ENCODE data around the gene DTHD1.

Gene DTHD1

DNA sequence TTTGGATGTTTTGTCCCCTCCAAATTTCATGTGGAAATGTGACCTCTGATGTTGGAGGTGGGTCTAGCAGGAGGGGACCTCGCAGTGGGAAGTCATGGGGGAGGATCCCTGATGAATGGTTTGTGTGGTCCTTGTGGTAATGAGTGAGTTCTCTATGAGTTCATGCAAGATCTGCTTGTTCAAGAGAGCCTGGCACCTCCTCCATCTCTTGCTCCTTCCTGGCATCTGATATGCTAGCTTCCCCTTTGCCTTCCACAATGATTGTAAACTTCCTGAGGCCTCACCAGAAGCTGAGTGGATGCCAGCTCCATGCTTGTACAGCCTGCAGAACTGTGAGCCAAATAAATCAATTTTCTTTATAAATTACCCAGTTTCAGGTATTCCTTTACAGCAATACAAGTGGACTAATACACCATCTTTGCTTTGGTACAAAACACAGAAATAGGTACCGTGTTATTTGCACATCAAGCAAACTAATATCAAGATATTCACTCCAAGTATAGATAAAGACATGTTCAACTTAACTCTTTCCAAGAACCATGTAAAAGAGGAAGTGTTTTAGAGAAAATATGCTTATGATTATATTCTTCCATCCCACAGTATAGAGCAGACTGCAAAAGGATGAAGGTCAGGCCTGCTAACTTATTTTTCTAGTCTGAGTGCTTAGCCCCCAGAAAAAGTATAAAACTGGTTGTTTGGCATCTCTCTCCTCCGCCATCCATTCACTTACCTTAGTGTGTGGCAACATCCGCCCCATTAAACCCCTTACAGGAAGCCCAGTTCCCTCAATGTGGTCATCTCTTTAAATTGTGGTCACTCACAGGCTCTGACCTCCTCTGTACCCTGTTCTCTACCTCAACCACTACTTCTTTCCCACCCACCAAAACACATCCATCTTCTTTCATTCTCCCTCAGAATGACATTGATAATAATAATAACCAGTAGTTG lies 43.8 kb upstream of the DTHD1 start:
- DNase-seq: no peak
- Histone ChIP-seq H3K79me2 (ENCODE audit: control insufficient read depth, insufficient read depth, low read length, poor library complexity) (no peaks in the 10 kb centered on the region), H3K9me3 (ENCODE audit: insufficient read depth, low read depth, low read length) (no peaks in the 10 kb centered on the region), H3K79me1 (ENCODE audit: low read length) (no peaks in the 10 kb centered on the region), H3K23ac (ENCODE audit: low read length) (no peak overlapping the region), H2AFZ (ENCODE audit: insufficient read depth, low read length, poor library complexity) (no peak overlapping the region), H2BK5ac (ENCODE audit: low read depth, low read length, poor library complexity) (no peak overlapping the region), H3K14ac (ENCODE audit: low read length) (no peak overlapping the region), H3K27ac (ENCODE audit: low read depth, low read length) (no peak overlapping the region), H2AK5ac (ENCODE audit: low read length) (no peak overlapping the region), H3K4me2 (ENCODE audit: low read length) (no peak overlapping the region), H3K9ac (ENCODE audit: low read length) (no peak overlapping the region), H2BK120ac (ENCODE audit: insufficient read depth, low read length, poor library complexity) (no peak overlapping the region), H3K4me3 (ENCODE audit: low read depth, low read length) (no peak overlapping the region), H3K27me3 (ENCODE audit: insufficient read depth, low read length) (no peaks in the 10 kb centered on the region), H3K18ac (ENCODE audit: low read length) (no peak overlapping the region), H4K8ac (ENCODE audit: low read depth, low read length) (no peak overlapping the region), H3K4ac (ENCODE audit: low read depth, low read length) (no peak overlapping the region), H4K12ac (ENCODE audit: low read depth, low read length) (no peak overlapping the region), H3K4me1 (ENCODE audit: control insufficient read depth in 1 of 2, insufficient read depth in 2 of 2, low read length in 2 of 2) (no peaks in the 10 kb centered on the region), H2BK12ac (ENCODE audit: low read length) (no peak overlapping the region), H4K91ac (ENCODE audit: low read depth, low read length) (no peak overlapping the region), H3K36me3 (ENCODE audit: control insufficient read depth in 1 of 2, insufficient read depth in 2 of 2, low read length in 2 of 2) (no peaks in the 10 kb centered on the region)
- WGBS (ENCODE audit: extremely low coverage, insufficient coverage, insufficient read length): no CpG with 5 or more reads among the region's 4 CpGs

DNA sequence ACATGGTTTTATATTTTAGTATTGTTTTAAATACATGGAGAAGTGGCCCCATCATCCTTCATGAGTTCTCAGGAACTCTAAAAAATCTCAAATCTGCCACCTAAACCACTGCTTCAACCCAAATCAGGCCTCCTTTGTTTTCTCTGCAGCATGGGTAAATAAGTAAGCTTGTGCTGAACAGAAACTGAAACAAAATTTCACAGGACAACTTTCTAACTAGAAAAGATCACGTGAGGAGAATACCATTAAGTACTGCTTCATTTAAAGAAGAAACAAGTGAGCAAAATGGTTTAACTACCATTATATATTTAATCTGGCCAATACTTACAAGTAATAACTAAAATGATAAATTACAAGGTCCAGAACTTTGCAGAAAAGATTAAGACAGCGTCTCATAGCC lies 39.6 kb upstream of the DTHD1 start:
- no peak overlapping the region for H2BK5ac ChIP-seq (ENCODE audit: low read depth, low read length, poor library complexity)
- H2BK120ac ChIP-seq (ENCODE audit: insufficient read depth, low read length, poor library complexity): no peak overlapping the region
- no peak overlapping the region for H3K4me3 ChIP-seq (ENCODE audit: low read depth, low read length)
- H4K12ac ChIP-seq (ENCODE audit: low read depth, low read length): no peak overlapping the region
- no peak overlapping the region for H3K4me2 ChIP-seq (ENCODE audit: low read length)
- H4K91ac ChIP-seq (ENCODE audit: low read depth, low read length): no peak overlapping the region
- H3K9me3 ChIP-seq (ENCODE audit: insufficient read depth, low read depth, low read length): no peaks in the 10 kb centered on the region
- no peaks in the 10 kb centered on the region for H3K36me3 ChIP-seq (ENCODE audit: control insufficient read depth in 1 of 2, insufficient read depth in 2 of 2, low read length in 2 of 2)
- no peak overlapping the region for H2AK5ac ChIP-seq (ENCODE audit: low read length)
- no peaks in the 10 kb centered on the region for H3K27me3 ChIP-seq (ENCODE audit: insufficient read depth, low read length)
- WGBS (ENCODE audit: extremely low coverage, insufficient coverage, insufficient read length): no CpG with 5 or more reads among the region's 2 CpGs
- no peak overlapping the region for H3K27ac ChIP-seq (ENCODE audit: low read depth, low read length)
- no peak overlapping the region for H3K4ac ChIP-seq (ENCODE audit: low read depth, low read length)
- peaks cover 6% of the 10 kb centered on the region for H3K79me1 ChIP-seq (ENCODE audit: low read length)
- H2BK12ac ChIP-seq (ENCODE audit: low read length): no peak overlapping the region
- DNase-seq: no peak
- no peak overlapping the region for H3K18ac ChIP-seq (ENCODE audit: low read length)
- H3K14ac ChIP-seq (ENCODE audit: low read length): no peak overlapping the region
- H3K79me2 ChIP-seq (ENCODE audit: control insufficient read depth, insufficient read depth, low read length, poor library complexity): no peaks in the 10 kb centered on the region
- H3K9ac ChIP-seq (ENCODE audit: low read length): no peak overlapping the region
- no peak overlapping the region for H2AFZ ChIP-seq (ENCODE audit: insufficient read depth, low read length, poor library complexity)
- no peaks in the 10 kb centered on the region for H3K4me1 ChIP-seq (ENCODE audit: control insufficient read depth in 1 of 2, insufficient read depth in 2 of 2, low read length in 2 of 2)
- no peak overlapping the region for H4K8ac ChIP-seq (ENCODE audit: low read depth, low read length)
- H3K23ac ChIP-seq (ENCODE audit: low read length): no peak overlapping the region

DNA sequence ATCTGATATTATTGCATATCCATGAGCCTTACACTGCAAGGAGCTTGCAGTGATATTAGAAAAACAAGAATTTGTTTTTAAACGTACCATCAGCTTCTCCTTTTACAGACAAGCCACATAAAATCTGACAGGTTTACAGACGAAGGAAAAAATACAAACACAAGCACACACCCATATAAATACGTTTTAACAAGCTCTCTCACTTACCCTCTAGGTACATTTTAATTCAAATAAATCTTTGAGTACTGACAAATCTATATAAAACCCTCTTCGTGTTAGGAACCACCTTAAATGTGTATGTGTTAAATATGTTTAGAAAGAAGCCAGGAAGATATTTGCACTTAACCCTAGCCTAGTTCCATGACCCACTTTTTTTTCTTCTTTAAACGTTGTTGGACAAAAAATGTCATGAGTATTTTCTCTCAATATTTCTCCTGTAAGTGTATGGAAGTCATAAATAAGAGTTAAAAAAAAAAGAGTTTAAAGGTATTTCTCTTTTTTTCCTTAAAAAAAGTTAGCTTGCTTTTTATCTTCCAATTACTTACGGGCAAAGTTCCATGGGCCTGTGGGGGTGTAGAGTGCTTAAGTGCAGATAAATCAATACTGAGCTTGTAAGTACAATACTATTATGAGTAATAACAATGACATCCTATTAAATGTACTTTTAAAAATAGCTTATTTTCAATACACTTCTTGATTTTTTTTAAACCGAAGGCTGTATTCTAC lies 38.6 kb upstream of the DTHD1 start:
- H3K4me1 ChIP-seq (ENCODE audit: control insufficient read depth in 1 of 2, insufficient read depth in 2 of 2, low read length in 2 of 2): no peaks in the 10 kb centered on the region
- no peak overlapping the region for H2BK5ac ChIP-seq (ENCODE audit: low read depth, low read length, poor library complexity)
- H3K9me3 ChIP-seq (ENCODE audit: insufficient read depth, low read depth, low read length): no peaks in the 10 kb centered on the region
- no peak overlapping the region for H4K12ac ChIP-seq (ENCODE audit: low read depth, low read length)
- H2BK120ac ChIP-seq (ENCODE audit: insufficient read depth, low read length, poor library complexity): no peak overlapping the region
- no peak overlapping the region for H3K23ac ChIP-seq (ENCODE audit: low read length)
- no peak overlapping the region for H3K14ac ChIP-seq (ENCODE audit: low read length)
- no peak overlapping the region for H4K91ac ChIP-seq (ENCODE audit: low read depth, low read length)
- no peak overlapping the region for H3K9ac ChIP-seq (ENCODE audit: low read length)
- H3K79me2 ChIP-seq (ENCODE audit: control insufficient read depth, insufficient read depth, low read length, poor library complexity): no peaks in the 10 kb centered on the region
- H3K4me2 ChIP-seq (ENCODE audit: low read length): no peak overlapping the region
- no peaks in the 10 kb centered on the region for H3K27me3 ChIP-seq (ENCODE audit: insufficient read depth, low read length)
- H2AK5ac ChIP-seq (ENCODE audit: low read length): no peak overlapping the region
- H3K27ac ChIP-seq (ENCODE audit: low read depth, low read length): no peak overlapping the region
- H3K36me3 ChIP-seq (ENCODE audit: control insufficient read depth in 1 of 2, insufficient read depth in 2 of 2, low read length in 2 of 2): no peaks in the 10 kb centered on the region
- no peak overlapping the region for H4K8ac ChIP-seq (ENCODE audit: low read depth, low read length)
- no peak overlapping the region for H2BK12ac ChIP-seq (ENCODE audit: low read length)
- WGBS (ENCODE audit: extremely low coverage, insufficient coverage, insufficient read length): no CpG with 5 or more reads among the region's 7 CpGs
- no peak overlapping the region for H3K18ac ChIP-seq (ENCODE audit: low read length)
- H3K79me1 ChIP-seq (ENCODE audit: low read length): peaks cover 6% of the 10 kb centered on the region
- DNase-seq: no peak
- no peak overlapping the region for H2AFZ ChIP-seq (ENCODE audit: insufficient read depth, low read length, poor library complexity)
- no peak overlapping the region for H3K4me3 ChIP-seq (ENCODE audit: low read depth, low read length)
- no peak overlapping the region for H3K4ac ChIP-seq (ENCODE audit: low read depth, low read length)

DNA sequence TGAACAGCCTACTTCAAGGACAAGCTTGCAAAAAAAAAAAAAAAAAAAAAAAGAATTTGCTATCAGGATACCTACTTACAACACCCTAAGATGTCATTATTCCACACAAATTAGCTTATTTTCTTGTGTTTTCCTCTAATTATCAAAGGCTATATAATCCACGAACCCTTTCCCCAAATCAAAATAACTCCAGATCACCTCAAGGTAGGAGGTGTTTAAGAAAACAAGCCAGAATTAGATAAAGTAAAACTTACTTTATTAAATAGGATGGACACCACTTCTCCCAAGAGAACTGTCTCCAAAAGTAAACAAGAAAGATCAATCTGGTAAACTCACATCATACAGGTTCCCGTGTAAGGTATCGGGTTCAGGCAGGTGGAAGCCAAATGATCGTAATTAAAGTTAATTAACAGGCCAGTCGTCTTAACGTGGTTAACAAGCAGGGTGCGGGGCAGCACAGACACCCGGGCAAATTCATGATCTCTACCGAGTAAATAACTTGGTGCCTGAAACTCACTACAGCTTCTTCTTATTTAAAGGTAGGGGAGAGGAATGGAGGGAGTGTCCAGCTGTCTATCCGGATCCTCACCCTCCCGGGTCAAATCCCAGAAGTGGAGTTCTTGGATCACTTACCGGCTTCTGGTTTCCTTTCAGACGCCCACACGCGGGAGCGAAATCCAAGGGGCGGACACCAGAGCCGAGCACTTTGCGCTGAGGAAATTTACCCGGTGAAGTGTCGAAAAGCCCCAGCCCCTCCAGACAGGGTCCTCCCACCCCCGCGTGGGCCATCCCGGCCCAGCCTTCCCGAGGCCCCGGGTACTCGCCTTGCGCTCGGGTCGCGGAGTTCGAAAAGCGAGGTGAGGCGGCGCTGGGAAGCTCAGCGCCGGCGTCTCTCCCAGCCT lies 37.8 kb upstream of the DTHD1 start:
- peak overlapping the region; percentile 14 for H2BK5ac ChIP-seq (ENCODE audit: low read depth, low read length, poor library complexity)
- no peak overlapping the region for H4K12ac ChIP-seq (ENCODE audit: low read depth, low read length)
- H3K4me2 ChIP-seq (ENCODE audit: low read length): peak overlapping the region; percentile 99
- peak overlapping the region; percentile 90 for H2AFZ ChIP-seq (ENCODE audit: insufficient read depth, low read length, poor library complexity)
- H3K27me3 ChIP-seq (ENCODE audit: insufficient read depth, low read length): no peaks in the 10 kb centered on the region
- H3K14ac ChIP-seq (ENCODE audit: low read length): no peak overlapping the region
- WGBS (ENCODE audit: extremely low coverage, insufficient coverage, insufficient read length): no CpG with 5 or more reads among the region's 38 CpGs
- no peaks in the 10 kb centered on the region for H3K79me2 ChIP-seq (ENCODE audit: control insufficient read depth, insufficient read depth, low read length, poor library complexity)
- peak overlapping the region; percentile 15 for H2BK12ac ChIP-seq (ENCODE audit: low read length)
- no peak overlapping the region for H2AK5ac ChIP-seq (ENCODE audit: low read length)
- H3K4me3 ChIP-seq (ENCODE audit: low read depth, low read length): peak overlapping the region; percentile 86
- peak overlapping the region; percentile 35 for H2BK120ac ChIP-seq (ENCODE audit: insufficient read depth, low read length, poor library complexity)
- H3K9ac ChIP-seq (ENCODE audit: low read length): peak overlapping the region; percentile 67
- H3K18ac ChIP-seq (ENCODE audit: low read length): peak overlapping the region; percentile 19
- no peak overlapping the region for H3K23ac ChIP-seq (ENCODE audit: low read length)
- no peaks in the 10 kb centered on the region for H3K9me3 ChIP-seq (ENCODE audit: insufficient read depth, low read depth, low read length)
- H4K91ac ChIP-seq (ENCODE audit: low read depth, low read length): peak overlapping the region; percentile 77
- no peaks in the 10 kb centered on the region for H3K4me1 ChIP-seq (ENCODE audit: control insufficient read depth in 1 of 2, insufficient read depth in 2 of 2, low read length in 2 of 2)
- peak overlapping the region; percentile 47 for H3K27ac ChIP-seq (ENCODE audit: low read depth, low read length)
- DNase-seq: peak; percentile 66 to 70
- no peaks in the 10 kb centered on the region for H3K36me3 ChIP-seq (ENCODE audit: control insufficient read depth in 1 of 2, insufficient read depth in 2 of 2, low read length in 2 of 2)
- H4K8ac ChIP-seq (ENCODE audit: low read depth, low read length): peak overlapping the region; percentile 76
- peak overlapping the region; percentile 28 for H3K4ac ChIP-seq (ENCODE audit: low read depth, low read length)
- H3K79me1 ChIP-seq (ENCODE audit: low read length): peaks cover 6% of the 10 kb centered on the region

All from trophoblast cell (in vitro differentiated cells and primary cell).